ENCODE measurements around the gene MARS1.

Gene MARS1

GRCh38 chr12:57473392-57473791 lies 14.5 kb upstream of the MARS1 start:
- DNase-seq, result no peak

- no peak for DNase-seq
Observed at GRCh38 chr12:57473886-57474285, 14.0 kb upstream of the MARS1 start.

- DNase-seq, result no peak
Observed at GRCh38 chr12:57474430-57474829, 13.4 kb upstream of the MARS1 start.

GRCh38 chr12:57474862-57475261 lies 13.0 kb upstream of the MARS1 start:
- no peak for DNase-seq

- DNase-seq, result no peak
Observed at GRCh38 chr12:57475271-57476161, 12.4 kb upstream of the MARS1 start.

GRCh38 chr12:57476162-57476992 lies 11.5 kb upstream of the MARS1 start:
- DNase-seq, result no peak

- no peak for DNase-seq
Observed at GRCh38 chr12:57476993-57477709, 10.7 kb upstream of the MARS1 start.

- DNase-seq, result no peak
Observed at GRCh38 chr12:57477710-57478681, 9.9 kb upstream of the MARS1 start.

- no peak for DNase-seq
Observed at GRCh38 chr12:57479043-57479375, 8.9 kb upstream of the MARS1 start.

- DNase-seq, result no peak
Observed at GRCh38 chr12:57479376-57480115, 8.3 kb upstream of the MARS1 start, which contains the start of gene ARHGAP9. TSS of gene ARHGAP9 (minus strand) at chr12:57479866. CDS start at chr12:57479406, 460 bp downstream.

GRCh38 chr12:57481671-57482070 lies 6.2 kb upstream of the MARS1 start:
- no peak for DNase-seq

- no peak for DNase-seq
Observed at GRCh38 chr12:57483466-57483865, 4.4 kb upstream of the MARS1 start.

GRCh38 chr12:57485695-57486094 lies 2.2 kb upstream of the MARS1 start:
- DNase-seq, result no peak

GRCh38 chr12:57487055-57487596 lies 742 bp upstream of the MARS1 start:
- DNase-seq, result no peak

- DNase-seq, result peak in 1 of 2 experiments; percentile 3
Observed at GRCh38 chr12:57488402-57489156, 711 bp downstream of the MARS1 start.

GRCh38 chr12:57489157-57489641 lies 1.3 kb downstream of the MARS1 start:
- no peak for DNase-seq

GRCh38 chr12:57490126-57490525 lies 2.3 kb downstream of the MARS1 start:
- DNase-seq, result no peak

- no peak for DNase-seq
Observed at GRCh38 chr12:57491393-57492280, 3.8 kb downstream of the MARS1 start.
